GM12891 (cell line): ENCODE data around the gene SPSB4.
A peak's percentile ranks its signal among the peaks of the same experiment; 100 is the strongest.
"Not testable (repeated sequence)": the region's sequence is repeated elsewhere in the genome, so short reads cannot be mapped to it uniquely, and the experiment has no call there.

Experiments
- DNase-seq: peaks from one replicate; pipeline ENCODE4 v3.0.0; 2011; ENCODE audit warnings: low spot score; ENCODE audit not compliant: insufficient read length
- FAIRE-seq: peaks from 2 replicates; lab custom pipeline; 2011; peaks lifted over from hg19 to GRCh38; lab: Jason Lieb, UNC
- PAX5 ChIP-seq: IDR thresholded peaks from 2 replicates; pipeline ENCODE4 v1.6.1; 2011; ENCODE audit warnings: low read length, moderate library complexity, mild to moderate bottlenecking; ENCODE audit not compliant: insufficient read depth, severe bottlenecking
- POLR2A ChIP-seq: IDR thresholded peaks from 2 replicates; pipeline ENCODE4 v1.6.1; 2011; ENCODE audit warnings: low read depth, low read length, control low read depth
- POLR2AphosphoS5 ChIP-seq: IDR thresholded peaks from 2 replicates; pipeline ENCODE4 v1.6.1; 2011; ENCODE audit warnings: low read depth, low read length, control low read depth
- POU2F2 ChIP-seq: IDR thresholded peaks from 2 replicates; pipeline ENCODE4 v1.6.1; 2011; ENCODE audit warnings: low read depth, mild to moderate bottlenecking, control low read depth, low read length, moderate library complexity
- SPI1 ChIP-seq: IDR thresholded peaks from 2 replicates; pipeline ENCODE4 v1.6.1; 2011; ENCODE audit warnings: low read depth, low read length, control low read depth
- TAF1 ChIP-seq: IDR thresholded peaks from 2 replicates; pipeline ENCODE4 v1.6.1; 2011; ENCODE audit warnings: low read depth, low read length, control low read depth

Gene SPSB4

GRCh38 chr3:141103503-141103902 is 52.4 kb downstream of the SPSB4 start:
- FAIRE-seq: no peak
- no peak for DNase-seq
- no peak for TF ChIP-seq POU2F2
- no peak for TF ChIP-seq POLR2AphosphoS5
- TF ChIP-seq SPI1: no peak
- no peak for TF ChIP-seq POLR2A
- TF ChIP-seq TAF1: no peak
- TF ChIP-seq PAX5: no peak

GRCh38 chr3:141104151-141104821 is 53.1 kb downstream of the SPSB4 start:
- DNase-seq (no peak), FAIRE-seq (no peak)
- no peak for TF ChIP-seq POU2F2
- TF ChIP-seq TAF1: no peak
- no peak for TF ChIP-seq POLR2A
- TF ChIP-seq POLR2AphosphoS5: no peak
- TF ChIP-seq PAX5: no peak
- no peak for TF ChIP-seq SPI1

- peak; percentile 38 for DNase-seq
- FAIRE-seq: peak; percentile 82
- peak; percentile 77 for TF ChIP-seq POU2F2
- TF ChIP-seq POLR2AphosphoS5: no peak
Measured at GRCh38 chr3:141105828-141106628, 54.9 kb downstream of the SPSB4 start.

- FAIRE-seq: no peak
- DNase-seq: no peak
- TF ChIP-seq TAF1: no peak
- no peak for TF ChIP-seq POLR2A
- no peak for TF ChIP-seq PAX5
- no peak for TF ChIP-seq POLR2AphosphoS5
- TF ChIP-seq POU2F2: no peak
- TF ChIP-seq SPI1: no peak
Measured at GRCh38 chr3:141106842-141107241, 55.7 kb downstream of the SPSB4 start.

GRCh38 chr3:141108039-141108438 is 56.9 kb downstream of the SPSB4 start:
- no peak for FAIRE-seq
- TF ChIP-seq POLR2AphosphoS5 (no peak), POLR2A (no peak), TAF1 (no peak), SPI1 (no peak), PAX5 (no peak), POU2F2 (no peak)

GRCh38 chr3:141109751-141110150 is 58.6 kb downstream of the SPSB4 start:
- DNase-seq: no peak
- FAIRE-seq: no peak
- no peak for TF ChIP-seq POLR2A
- TF ChIP-seq PAX5: no peak
- no peak for TF ChIP-seq POU2F2
- TF ChIP-seq POLR2AphosphoS5: no peak
- no peak for TF ChIP-seq SPI1
- no peak for TF ChIP-seq TAF1

More at GRCh38 chr3:141108039-141108438, 56.9 kb downstream of the SPSB4 start:
- DNase-seq: no peak

- FAIRE-seq (no peak), DNase-seq (no peak)
- TF ChIP-seq POLR2A (no peak), POU2F2 (no peak), TAF1 (no peak), SPI1 (no peak), POLR2AphosphoS5 (no peak), PAX5 (no peak)
Measured at GRCh38 chr3:141110322-141110721, 59.2 kb downstream of the SPSB4 start.

GRCh38 chr3:141111364-141112155 is 60.4 kb downstream of the SPSB4 start:
- DNase-seq (no peak), FAIRE-seq (no peak)
- TF ChIP-seq TAF1: no peak
- no peak for TF ChIP-seq POU2F2
- no peak for TF ChIP-seq POLR2A
- TF ChIP-seq POLR2AphosphoS5: no peak
- TF ChIP-seq SPI1: no peak
- TF ChIP-seq PAX5: no peak

- no peak for TF ChIP-seq POU2F2
- no peak for TF ChIP-seq SPI1
- no peak for TF ChIP-seq PAX5
- no peak for TF ChIP-seq TAF1
- no peak for TF ChIP-seq POLR2AphosphoS5
- no peak for TF ChIP-seq POLR2A
- no peak for FAIRE-seq
- DNase-seq: no peak
Measured at GRCh38 chr3:141112686-141113297, 61.6 kb downstream of the SPSB4 start.

GRCh38 chr3:141113680-141114079 is 62.5 kb downstream of the SPSB4 start:
- not testable (repeated sequence) for FAIRE-seq, DNase-seq
